WTC11 (cell line): ENCODE data around the gene AGBL4. TPM values are rescaled to one million over a fixed set of nuclear protein-coding genes. Genes with fewer than 3 reads are reported as not detected.

ENCODE experiments used
- ATAC-seq: fragments of 200-7000 bp; cut with Tn5 transposase; 2 replicates; pipeline ENCODE4 v1.10.0; 2021; ENCODE audit warnings: mild to moderate bottlenecking, moderate library complexity
- CTCF ChIA-PET: fragments of 300-600 bp; sonication (Branson Sonifier 250); formaldehyde crosslinking; loops from one replicate; lab custom pipeline; 2021; ENCODE audit warnings: antibody characterized with exemption; lab: Charles Lee
- POLR2A ChIA-PET: fragments of 350-600 bp; sonication (Branson Sonifier 250); formaldehyde crosslinking; loops from one replicate; lab custom pipeline; 2021; ENCODE audit warnings: antibody characterized with exemption; lab: Charles Lee
- DNase-seq: peaks from one replicate; pipeline ENCODE4 v3.0.0; 2021; ENCODE audit warnings: low spot score
- H3K27ac Mint-ChIP-seq: 2 replicates; pipeline ENCODE4 v1.8.0; 2021; ENCODE audit warnings: mixed read lengths
- H3K27me3 Mint-ChIP-seq: 2 replicates; pipeline ENCODE4 v1.8.0; 2021; ENCODE audit warnings: low read depth, mild to moderate bottlenecking, moderate library complexity, mixed read lengths
- H3K36me3 Mint-ChIP-seq: 2 replicates; pipeline ENCODE4 v1.8.0; 2021; ENCODE audit warnings: mixed read lengths
- H3K4me1 Mint-ChIP-seq: 2 replicates; pipeline ENCODE4 v1.8.0; 2022; ENCODE audit warnings: mixed read lengths
- H3K4me3 Mint-ChIP-seq: 2 replicates; pipeline ENCODE4 v1.8.0; 2021; ENCODE audit warnings: mild to moderate bottlenecking, moderate library complexity, mixed read lengths
- H3K9me3 Mint-ChIP-seq: 2 replicates; pipeline ENCODE4 v1.8.0; 2021; ENCODE audit warnings: mixed read lengths
- AFF4 ChIP-seq: sonication (generic); formaldehyde crosslinking; IDR thresholded peaks from 2 replicates; pipeline ENCODE4 v1.8.1; 2023; ENCODE audit warnings: mild to moderate bottlenecking, missing genetic modification reagents, borderline replicate concordance
- ATF1 ChIP-seq: sonication (generic); formaldehyde crosslinking; IDR thresholded peaks from 2 replicates; pipeline ENCODE4 v1.8.1; 2023; ENCODE audit warnings: mild to moderate bottlenecking, moderate library complexity, missing genetic modification reagents
- CBFB ChIP-seq: sonication (generic); formaldehyde crosslinking; IDR thresholded peaks from 2 replicates; pipeline ENCODE4 v1.8.1; 2022; ENCODE audit warnings: mild to moderate bottlenecking, low read depth, missing genetic modification reagents
- CTCF ChIP-seq: fragments of 200-600 bp; IDR thresholded peaks from 2 replicates; pipeline ENCODE4 v1.8.0; 2022; ENCODE audit warnings: antibody characterized with exemption
- ESRRA ChIP-seq: sonication (generic); formaldehyde crosslinking; IDR thresholded peaks from 2 replicates; pipeline ENCODE4 v1.8.1; 2022; ENCODE audit warnings: mild to moderate bottlenecking, missing genetic modification reagents, borderline replicate concordance
- GABPB1 ChIP-seq: sonication (generic); formaldehyde crosslinking; IDR thresholded peaks from 2 replicates; pipeline ENCODE4 v1.8.1; 2023; ENCODE audit warnings: mild to moderate bottlenecking, missing genetic modification reagents
- HMGA2 ChIP-seq: fragments of 250-450 bp; sonication (Bioruptor Pico); IDR thresholded peaks from 2 replicates; pipeline ENCODE4 v1.4.0; 2021; ENCODE audit warnings: mild to moderate bottlenecking, moderate library complexity
- KAT7 ChIP-seq: sonication (generic); formaldehyde crosslinking; IDR thresholded peaks from 2 replicates; pipeline ENCODE4 v1.8.1; 2023; ENCODE audit warnings: missing genetic modification reagents, mild to moderate bottlenecking, borderline replicate concordance
- NFATC4 ChIP-seq: fragments of 250-450 bp; sonication (Bioruptor Pico); IDR thresholded peaks from 2 replicates; pipeline ENCODE4 v1.9.0; 2021; ENCODE audit warnings: mild to moderate bottlenecking
- NR3C1 ChIP-seq: sonication (generic); formaldehyde crosslinking; conservative IDR thresholded peaks from 2 replicates; pipeline ENCODE4 v1.8.1; 2023; ENCODE audit warnings: low read depth, mild to moderate bottlenecking, missing genetic modification reagents
- OVOL2 ChIP-seq: fragments of 250-450 bp; sonication (Bioruptor Pico); IDR thresholded peaks from 2 replicates; pipeline ENCODE4 v1.9.0; 2021; ENCODE audit warnings: mild to moderate bottlenecking, borderline replicate concordance
- RORB ChIP-seq: fragments of 250-450 bp; sonication (Bioruptor Pico); IDR thresholded peaks from 2 replicates; pipeline ENCODE4 v1.9.0; 2021; ENCODE audit warnings: mild to moderate bottlenecking
- TEAD4 ChIP-seq: sonication (generic); formaldehyde crosslinking; IDR thresholded peaks from 2 replicates; pipeline ENCODE4 v1.8.0; 2022; ENCODE audit warnings: mild to moderate bottlenecking, missing genetic modification reagents
- TP53 ChIP-seq: sonication (generic); formaldehyde crosslinking; IDR thresholded peaks from 2 replicates; pipeline ENCODE4 v1.8.1; 2023; ENCODE audit warnings: mild to moderate bottlenecking, missing genetic modification reagents
- ZNF423 ChIP-seq: fragments of 250-450 bp; sonication (Bioruptor Pico); IDR thresholded peaks from 2 replicates; pipeline ENCODE4 v2.1.2; 2022; ENCODE audit warnings: mild to moderate bottlenecking, moderate library complexity
- ZNF532 ChIP-seq: fragments of 250-450 bp; sonication (Bioruptor Pico); IDR thresholded peaks from 2 replicates; pipeline ENCODE4 v1.9.0; 2021; ENCODE audit warnings: mild to moderate bottlenecking, borderline replicate concordance
- ZNF671 ChIP-seq: fragments of 250-450 bp; sonication (Bioruptor Pico); IDR thresholded peaks from 2 replicates; pipeline ENCODE4 v1.8.0; 2021; ENCODE audit warnings: mild to moderate bottlenecking
- total RNA-seq: library from RNA; stranded (reverse); gene quantifications from 3 replicates; pipeline ENCODE4 v1.2.3, GENCODE V29; 2021

Gene AGBL4
- total RNA-seq, 1 experiment from 2014 or later, result 0.87 TPM

GRCh38 chr1:48560116-48560515 is 1463.6 kb downstream of the AGBL4 start (continued):
- TF ChIP-seq NR3C1 (CRISPR knock-in tag), result no peak
- TF ChIP-seq OVOL2, result no peak
- no peak for TF ChIP-seq KAT7 (CRISPR knock-in tag)
- no peak for TF ChIP-seq AFF4 (CRISPR knock-in tag)

GRCh38 chr1:48558366-48558765 is 1465.4 kb downstream of the AGBL4 start:
- ATAC-seq, result no peak
- H3K36me3 Mint-ChIP-seq, result no peaks in the 10 kb centered on the region

GRCh38 chr1:48556186-48556850 is 1467.4 kb downstream of the AGBL4 start:
- no peak overlapping the region for H3K27ac Mint-ChIP-seq
- ChIA-PET POLR2A (no interaction called here), CTCF (interaction anchor here (1.3 kb wide), 1 partner anchor 16 kb away, joined by 8 read pairs; no protein-coding TSS in a partner anchor)
- no peak overlapping the region for H3K4me3 Mint-ChIP-seq
- H3K4me1 Mint-ChIP-seq, result no peaks in the 10 kb centered on the region
- no peaks in the 10 kb centered on the region for H3K36me3 Mint-ChIP-seq
- H3K9me3 Mint-ChIP-seq, result no peaks in the 10 kb centered on the region
- ATAC-seq (no peak), DNase-seq (no peak)
- H3K27me3 Mint-ChIP-seq, result no peaks in the 10 kb centered on the region
- TF ChIP-seq HMGA2 (CRISPR knock-in tag) (no peak), RORB (no peak), NFATC4 (CRISPR knock-in tag) (no peak)

More at GRCh38 chr1:48558366-48558765, 1465.4 kb downstream of the AGBL4 start:
- CTCF ChIA-PET, result interaction anchor here (1.1 to 1.3 kb wide), 2 partner anchors 14 to 28 kb away, joined by 4 read pairs; no protein-coding TSS in a partner anchor
- Mint-ChIP-seq H3K4me1 (peaks cover 6% of the 10 kb centered on the region), H3K27ac (no peak overlapping the region), H3K4me3 (no peak overlapping the region), H3K27me3 (no peaks in the 10 kb centered on the region), H3K9me3 (no peaks in the 10 kb centered on the region)
- no peak for DNase-seq
- POLR2A ChIA-PET, result no interaction called here
- no peak for TF ChIP-seq CBFB (CRISPR knock-in tag)
- TF ChIP-seq TEAD4 (CRISPR knock-in tag), result no peak
- TF ChIP-seq ZNF671 (CRISPR knock-in tag), result no peak

- Mint-ChIP-seq H3K4me1 (no peaks in the 10 kb centered on the region), H3K9me3 (no peaks in the 10 kb centered on the region), H3K27ac (no peak overlapping the region), H3K4me3 (no peak overlapping the region), H3K36me3 (no peaks in the 10 kb centered on the region), H3K27me3 (no peaks in the 10 kb centered on the region; the same call in 1 of the 2 replicates)
- DNase-seq (no peak), ATAC-seq (no peak)
- ChIA-PET POLR2A (no interaction called here), CTCF (interaction anchor here (1.3 kb wide), 1 partner anchor 17 kb away, joined by 8 read pairs; no protein-coding TSS in a partner anchor)
- no peak for TF ChIP-seq HMGA2 (CRISPR knock-in tag)
- TF ChIP-seq CTCF, result no peak
- no peak for TF ChIP-seq TP53 (CRISPR knock-in tag)
- no peak for TF ChIP-seq ESRRA (CRISPR knock-in tag)
- TF ChIP-seq AFF4 (CRISPR knock-in tag), result no peak
- TF ChIP-seq GABPB1 (CRISPR knock-in tag), result no peak
- TF ChIP-seq ATF1 (CRISPR knock-in tag), result no peak
- TF ChIP-seq ZNF532 (CRISPR knock-in tag), result no peak
- TF ChIP-seq ZNF423 (CRISPR knock-in tag), result no peak
Measured at GRCh38 chr1:48555271-48555670, 1468.5 kb downstream of the AGBL4 start.
